AG04449 (cell line): Measurements from ENCODE around the gene RNF145.

Experiments
- CTCF ChIA-PET: fragments of 350-600 bp; formaldehyde crosslinking; extraction: SDS; loops from one replicate; lab custom pipeline; 2021; ENCODE audit warnings: antibody characterized with exemption; lab: Yijun Ruan, JAX
- POLR2A ChIA-PET: fragments of 400-600, 350-600 bp; formaldehyde crosslinking; extraction: SDS; loops from one replicate; lab custom pipeline; 2020; ENCODE audit warnings: antibody characterized with exemption, inconsistent platforms; lab: Yijun Ruan, JAX
- DNase-seq: peaks from one replicate; pipeline ENCODE4 v3.0.0-alpha.2; 2010; ENCODE audit warnings: low read depth, low spot score
- H3K4me3 ChIP-seq: 2 replicates; pipeline ENCODE4 v1.5.1; 2011; ENCODE audit warnings: low read depth, mild to moderate bottlenecking, control low read depth, low read length
- TF ChIP-seq, protein P1 (sequence below): IDR thresholded peaks from one replicate; pipeline ENCODE4 v1.5.1; 2011; ENCODE audit warnings: mild to moderate bottlenecking, moderate library complexity, low read length, control low read depth, inconsistent platforms; ENCODE audit not compliant: insufficient read depth; ENCODE audit errors: missing control alignments

RNF145 gene

GRCh38 chr5:159203351-159203750, 6.0 kb downstream of the RNF145 start:
- no peak overlapping the region for H3K4me3 ChIP-seq
- TF ChIP-seq, protein P1, sequence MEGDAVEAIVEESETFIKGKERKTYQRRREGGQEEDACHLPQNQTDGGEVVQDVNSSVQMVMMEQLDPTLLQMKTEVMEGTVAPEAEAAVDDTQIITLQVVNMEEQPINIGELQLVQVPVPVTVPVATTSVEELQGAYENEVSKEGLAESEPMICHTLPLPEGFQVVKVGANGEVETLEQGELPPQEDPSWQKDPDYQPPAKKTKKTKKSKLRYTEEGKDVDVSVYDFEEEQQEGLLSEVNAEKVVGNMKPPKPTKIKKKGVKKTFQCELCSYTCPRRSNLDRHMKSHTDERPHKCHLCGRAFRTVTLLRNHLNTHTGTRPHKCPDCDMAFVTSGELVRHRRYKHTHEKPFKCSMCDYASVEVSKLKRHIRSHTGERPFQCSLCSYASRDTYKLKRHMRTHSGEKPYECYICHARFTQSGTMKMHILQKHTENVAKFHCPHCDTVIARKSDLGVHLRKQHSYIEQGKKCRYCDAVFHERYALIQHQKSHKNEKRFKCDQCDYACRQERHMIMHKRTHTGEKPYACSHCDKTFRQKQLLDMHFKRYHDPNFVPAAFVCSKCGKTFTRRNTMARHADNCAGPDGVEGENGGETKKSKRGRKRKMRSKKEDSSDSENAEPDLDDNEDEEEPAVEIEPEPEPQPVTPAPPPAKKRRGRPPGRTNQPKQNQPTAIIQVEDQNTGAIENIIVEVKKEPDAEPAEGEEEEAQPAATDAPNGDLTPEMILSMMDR, result no peak
- POLR2A ChIA-PET, result no interaction called here
- CTCF ChIA-PET, result interaction anchor here (0.7 kb wide), 1 partner anchor 11 kb away, joined by 3 read pairs; no protein-coding TSS in a partner anchor
- no peak for DNase-seq

DNA sequence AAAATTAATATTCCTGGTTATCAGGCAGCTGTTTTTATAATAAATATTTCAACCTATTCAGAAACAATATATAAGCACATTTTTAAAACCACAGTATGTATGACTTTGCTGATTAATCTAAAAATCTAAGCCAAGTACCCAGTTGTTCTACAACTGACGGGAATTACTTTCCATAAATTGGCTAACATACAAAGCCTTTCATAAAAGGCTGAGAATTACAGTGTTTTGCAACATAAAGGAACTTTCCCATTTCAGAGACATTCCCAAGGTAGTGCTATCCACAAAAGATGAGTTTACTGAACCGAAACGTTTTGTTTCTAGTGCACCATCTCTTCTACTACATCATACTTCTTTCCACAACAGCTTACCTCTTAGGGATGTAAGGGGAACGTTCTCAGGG, 7.2 kb downstream of the RNF145 start:
- ChIA-PET CTCF (interaction anchor here (1.4 kb wide), 1 partner anchor 45 kb away, joined by 4 read pairs; no protein-coding TSS in a partner anchor), POLR2A (no interaction called here)
- no peak overlapping the region for H3K4me3 ChIP-seq
- DNase-seq, result no peak
- TF ChIP-seq, protein P1, result no peak

DNA sequence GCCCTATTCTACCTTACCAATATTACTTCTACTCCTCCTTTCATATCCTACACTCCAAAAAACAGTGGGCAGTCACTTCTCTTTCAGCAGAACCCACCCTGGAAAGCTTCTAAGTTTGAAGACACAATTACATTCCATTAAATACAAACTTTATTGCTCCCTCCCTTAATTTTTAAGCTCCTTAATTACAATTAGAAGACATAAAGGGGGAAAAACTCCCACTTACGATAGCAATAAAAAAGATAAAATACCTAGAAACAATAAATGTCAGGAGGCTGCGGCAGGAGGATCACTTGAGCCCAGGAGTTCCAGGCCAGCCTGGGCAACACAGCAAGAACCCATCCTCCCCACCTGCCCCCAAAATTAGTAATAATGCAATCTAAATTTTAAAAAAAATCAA, 9.6 kb downstream of the RNF145 start:
- no peak overlapping the region for H3K4me3 ChIP-seq
- TF ChIP-seq, protein P1, result no peak
- CTCF ChIA-PET, result interaction anchor here (1.3 to 3.0 kb wide), 2 partner anchors 16 to 43 kb away, joined by 3 to 16 read pairs; no protein-coding TSS in a partner anchor
- no peak for DNase-seq
- POLR2A ChIA-PET, result no interaction called here

GRCh38 chr5:159199225-159199624, 10.1 kb downstream of the RNF145 start:
- TF ChIP-seq, protein P1, result no peak
- DNase-seq, result no peak
- POLR2A ChIA-PET, result no interaction called here
- CTCF ChIA-PET, result interaction anchor here (1.3 to 3.0 kb wide), 3 partner anchors 17 to 43 kb away, joined by 3 to 16 read pairs (median 4); no protein-coding TSS in a partner anchor
- no peak overlapping the region for H3K4me3 ChIP-seq

GRCh38 chr5:159198063-159199036, 11.0 kb downstream of the RNF145 start:
- TF ChIP-seq, protein P1, result no peak
- DNase-seq, result no peak
- ChIA-PET POLR2A (interaction anchor here (1.0 kb wide), 1 partner anchor 9 kb away, joined by 3 read pairs; no protein-coding TSS in a partner anchor), CTCF (interaction anchor here (0.7 to 3.0 kb wide), 4 partner anchors 12 to 119 kb away, joined by 3 to 16 read pairs (median 4); no protein-coding TSS in a partner anchor)
- no peak overlapping the region for H3K4me3 ChIP-seq

GRCh38 chr5:159195775-159196174, 13.6 kb downstream of the RNF145 start:
- no peak overlapping the region for H3K4me3 ChIP-seq
- no peak for DNase-seq
- CTCF ChIA-PET, result no interaction called here
- POLR2A ChIA-PET, result no interaction called here
- TF ChIP-seq, protein P1, result no peak
